H1 (cell line): ENCODE results near the gene SLC12A8. TPM values are rescaled to one million over a fixed set of nuclear protein-coding genes. Genes with fewer than 3 reads are reported as not detected.

ENCODE experiments used
- CEBPB ChIP-seq: IDR thresholded peaks from 2 replicates; pipeline ENCODE4 v1.6.1; 2012; ENCODE audit warnings: low read depth, low read length
- CHD1 ChIP-seq: IDR thresholded peaks from 2 replicates; pipeline ENCODE4 v1.6.1; 2012; ENCODE audit warnings: low read depth, low read length, improper control_type of control experiment
- EZH2 ChIP-seq: fragments of 200-600 bp; sonication (generic); IDR thresholded peaks from 2 replicates; pipeline ENCODE4 v1.7.1; 2012; ENCODE audit warnings: low read depth, mild to moderate bottlenecking, moderate library complexity, low read length, inconsistent platforms; ENCODE audit not compliant: severe bottlenecking
- GTF2F1 ChIP-seq: IDR thresholded peaks from 2 replicates; pipeline ENCODE4 v1.6.1; 2012; ENCODE audit warnings: low read depth, low read length, improper control_type of control experiment, borderline replicate concordance
- KDM4A ChIP-seq: IDR thresholded peaks from one replicate; pipeline ENCODE4 v1.7.1; 2012; ENCODE audit warnings: low read depth, mild to moderate bottlenecking, moderate library complexity, low read length, inconsistent platforms; ENCODE audit not compliant: severe bottlenecking
- SIX5 ChIP-seq: IDR thresholded peaks from 2 replicates; pipeline ENCODE4 v1.6.1; 2011; ENCODE audit warnings: mild to moderate bottlenecking, low read depth, low read length
- polyA plus RNA-seq, 7 experiments: library from polyadenylated mRNA; depleted of rRNA in 3 of 7; stranded (reverse) in 5 of 7; unstranded in 2 of 7; fragments of >200 nt in 5 of 7; fragments of 200-250 nt in 2 of 7; gene quantifications; 1 replicate in 5 of 7; 2 replicates in 1 of 7; 4 replicates in 1 of 7; pipeline versions ENCODE4 v1.2.1 to v1.2.3, GENCODE V29; 2011 to 2013; ENCODE audit warnings: missing spikeins in 2 of 7, mixed read lengths in 2 of 7
- total RNA-seq: library from RNA; stranded (reverse); fragmentation: NEBNext Ultra II Directional; extraction: Animal tissue kit (Norgen Biotek cat#: 25700); gene quantifications from 2 replicates; pipeline ENCODE4 v1.2.1, GENCODE V29; 2021
- TF ChIP-seq, protein P1 (sequence below): fragments of 300-600 bp; sonication (generic); IDR thresholded peaks from 2 replicates; pipeline ENCODE4 v1.7.1; 2012; ENCODE audit warnings: low read length, moderate library complexity, mild to moderate bottlenecking, inconsistent platforms; ENCODE audit not compliant: insufficient replicate concordance
- TF ChIP-seq, protein P2 (sequence below): IDR thresholded peaks from 2 replicates; pipeline ENCODE4 v1.6.1; 2012; ENCODE audit warnings: low read length, inconsistent platforms

Gene SLC12A8
- total and polyA plus RNA-seq, 2 of the 8 experiments (the other 6 are each of a cell fraction or from before 2014, with no cell fraction given): 13.7 to 14.4 TPM

- TF ChIP-seq, protein P1, sequence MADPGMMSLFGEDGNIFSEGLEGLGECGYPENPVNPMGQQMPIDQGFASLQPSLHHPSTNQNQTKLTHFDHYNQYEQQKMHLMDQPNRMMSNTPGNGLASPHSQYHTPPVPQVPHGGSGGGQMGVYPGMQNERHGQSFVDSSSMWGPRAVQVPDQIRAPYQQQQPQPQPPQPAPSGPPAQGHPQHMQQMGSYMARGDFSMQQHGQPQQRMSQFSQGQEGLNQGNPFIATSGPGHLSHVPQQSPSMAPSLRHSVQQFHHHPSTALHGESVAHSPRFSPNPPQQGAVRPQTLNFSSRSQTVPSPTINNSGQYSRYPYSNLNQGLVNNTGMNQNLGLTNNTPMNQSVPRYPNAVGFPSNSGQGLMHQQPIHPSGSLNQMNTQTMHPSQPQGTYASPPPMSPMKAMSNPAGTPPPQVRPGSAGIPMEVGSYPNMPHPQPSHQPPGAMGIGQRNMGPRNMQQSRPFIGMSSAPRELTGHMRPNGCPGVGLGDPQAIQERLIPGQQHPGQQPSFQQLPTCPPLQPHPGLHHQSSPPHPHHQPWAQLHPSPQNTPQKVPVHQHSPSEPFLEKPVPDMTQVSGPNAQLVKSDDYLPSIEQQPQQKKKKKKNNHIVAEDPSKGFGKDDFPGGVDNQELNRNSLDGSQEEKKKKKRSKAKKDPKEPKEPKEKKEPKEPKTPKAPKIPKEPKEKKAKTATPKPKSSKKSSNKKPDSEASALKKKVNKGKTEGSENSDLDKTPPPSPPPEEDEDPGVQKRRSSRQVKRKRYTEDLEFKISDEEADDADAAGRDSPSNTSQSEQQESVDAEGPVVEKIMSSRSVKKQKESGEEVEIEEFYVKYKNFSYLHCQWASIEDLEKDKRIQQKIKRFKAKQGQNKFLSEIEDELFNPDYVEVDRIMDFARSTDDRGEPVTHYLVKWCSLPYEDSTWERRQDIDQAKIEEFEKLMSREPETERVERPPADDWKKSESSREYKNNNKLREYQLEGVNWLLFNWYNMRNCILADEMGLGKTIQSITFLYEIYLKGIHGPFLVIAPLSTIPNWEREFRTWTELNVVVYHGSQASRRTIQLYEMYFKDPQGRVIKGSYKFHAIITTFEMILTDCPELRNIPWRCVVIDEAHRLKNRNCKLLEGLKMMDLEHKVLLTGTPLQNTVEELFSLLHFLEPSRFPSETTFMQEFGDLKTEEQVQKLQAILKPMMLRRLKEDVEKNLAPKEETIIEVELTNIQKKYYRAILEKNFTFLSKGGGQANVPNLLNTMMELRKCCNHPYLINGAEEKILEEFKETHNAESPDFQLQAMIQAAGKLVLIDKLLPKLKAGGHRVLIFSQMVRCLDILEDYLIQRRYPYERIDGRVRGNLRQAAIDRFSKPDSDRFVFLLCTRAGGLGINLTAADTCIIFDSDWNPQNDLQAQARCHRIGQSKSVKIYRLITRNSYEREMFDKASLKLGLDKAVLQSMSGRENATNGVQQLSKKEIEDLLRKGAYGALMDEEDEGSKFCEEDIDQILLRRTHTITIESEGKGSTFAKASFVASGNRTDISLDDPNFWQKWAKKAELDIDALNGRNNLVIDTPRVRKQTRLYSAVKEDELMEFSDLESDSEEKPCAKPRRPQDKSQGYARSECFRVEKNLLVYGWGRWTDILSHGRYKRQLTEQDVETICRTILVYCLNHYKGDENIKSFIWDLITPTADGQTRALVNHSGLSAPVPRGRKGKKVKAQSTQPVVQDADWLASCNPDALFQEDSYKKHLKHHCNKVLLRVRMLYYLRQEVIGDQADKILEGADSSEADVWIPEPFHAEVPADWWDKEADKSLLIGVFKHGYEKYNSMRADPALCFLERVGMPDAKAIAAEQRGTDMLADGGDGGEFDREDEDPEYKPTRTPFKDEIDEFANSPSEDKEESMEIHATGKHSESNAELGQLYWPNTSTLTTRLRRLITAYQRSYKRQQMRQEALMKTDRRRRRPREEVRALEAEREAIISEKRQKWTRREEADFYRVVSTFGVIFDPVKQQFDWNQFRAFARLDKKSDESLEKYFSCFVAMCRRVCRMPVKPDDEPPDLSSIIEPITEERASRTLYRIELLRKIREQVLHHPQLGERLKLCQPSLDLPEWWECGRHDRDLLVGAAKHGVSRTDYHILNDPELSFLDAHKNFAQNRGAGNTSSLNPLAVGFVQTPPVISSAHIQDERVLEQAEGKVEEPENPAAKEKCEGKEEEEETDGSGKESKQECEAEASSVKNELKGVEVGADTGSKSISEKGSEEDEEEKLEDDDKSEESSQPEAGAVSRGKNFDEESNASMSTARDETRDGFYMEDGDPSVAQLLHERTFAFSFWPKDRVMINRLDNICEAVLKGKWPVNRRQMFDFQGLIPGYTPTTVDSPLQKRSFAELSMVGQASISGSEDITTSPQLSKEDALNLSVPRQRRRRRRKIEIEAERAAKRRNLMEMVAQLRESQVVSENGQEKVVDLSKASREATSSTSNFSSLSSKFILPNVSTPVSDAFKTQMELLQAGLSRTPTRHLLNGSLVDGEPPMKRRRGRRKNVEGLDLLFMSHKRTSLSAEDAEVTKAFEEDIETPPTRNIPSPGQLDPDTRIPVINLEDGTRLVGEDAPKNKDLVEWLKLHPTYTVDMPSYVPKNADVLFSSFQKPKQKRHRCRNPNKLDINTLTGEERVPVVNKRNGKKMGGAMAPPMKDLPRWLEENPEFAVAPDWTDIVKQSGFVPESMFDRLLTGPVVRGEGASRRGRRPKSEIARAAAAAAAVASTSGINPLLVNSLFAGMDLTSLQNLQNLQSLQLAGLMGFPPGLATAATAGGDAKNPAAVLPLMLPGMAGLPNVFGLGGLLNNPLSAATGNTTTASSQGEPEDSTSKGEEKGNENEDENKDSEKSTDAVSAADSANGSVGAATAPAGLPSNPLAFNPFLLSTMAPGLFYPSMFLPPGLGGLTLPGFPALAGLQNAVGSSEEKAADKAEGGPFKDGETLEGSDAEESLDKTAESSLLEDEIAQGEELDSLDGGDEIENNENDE: no peak
- no peak for TF ChIP-seq SIX5
- no peak for TF ChIP-seq CHD1
- no peak for TF ChIP-seq EZH2
- TF ChIP-seq, protein P2, sequence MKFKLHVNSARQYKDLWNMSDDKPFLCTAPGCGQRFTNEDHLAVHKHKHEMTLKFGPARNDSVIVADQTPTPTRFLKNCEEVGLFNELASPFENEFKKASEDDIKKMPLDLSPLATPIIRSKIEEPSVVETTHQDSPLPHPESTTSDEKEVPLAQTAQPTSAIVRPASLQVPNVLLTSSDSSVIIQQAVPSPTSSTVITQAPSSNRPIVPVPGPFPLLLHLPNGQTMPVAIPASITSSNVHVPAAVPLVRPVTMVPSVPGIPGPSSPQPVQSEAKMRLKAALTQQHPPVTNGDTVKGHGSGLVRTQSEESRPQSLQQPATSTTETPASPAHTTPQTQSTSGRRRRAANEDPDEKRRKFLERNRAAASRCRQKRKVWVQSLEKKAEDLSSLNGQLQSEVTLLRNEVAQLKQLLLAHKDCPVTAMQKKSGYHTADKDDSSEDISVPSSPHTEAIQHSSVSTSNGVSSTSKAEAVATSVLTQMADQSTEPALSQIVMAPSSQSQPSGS: no peak
- TF ChIP-seq KDM4A: no peak
- no peak for TF ChIP-seq GTF2F1
- no peak for TF ChIP-seq CEBPB
- TF ChIP-seq, all 59 proteins: peak for 0
Measured at GRCh38 chr3:125109536-125109925, 103.0 kb downstream of the SLC12A8 start (continued).
